ENCODE measurements around the gene TMX3. TPM values are rescaled to one million over a fixed set of nuclear protein-coding genes. Genes with fewer than 3 reads are reported as not detected.

TMX3 gene
- total and polyA plus RNA-seq, 9 donors, result 14.8 to 41.9 (median 26.8) TPM

DNA sequence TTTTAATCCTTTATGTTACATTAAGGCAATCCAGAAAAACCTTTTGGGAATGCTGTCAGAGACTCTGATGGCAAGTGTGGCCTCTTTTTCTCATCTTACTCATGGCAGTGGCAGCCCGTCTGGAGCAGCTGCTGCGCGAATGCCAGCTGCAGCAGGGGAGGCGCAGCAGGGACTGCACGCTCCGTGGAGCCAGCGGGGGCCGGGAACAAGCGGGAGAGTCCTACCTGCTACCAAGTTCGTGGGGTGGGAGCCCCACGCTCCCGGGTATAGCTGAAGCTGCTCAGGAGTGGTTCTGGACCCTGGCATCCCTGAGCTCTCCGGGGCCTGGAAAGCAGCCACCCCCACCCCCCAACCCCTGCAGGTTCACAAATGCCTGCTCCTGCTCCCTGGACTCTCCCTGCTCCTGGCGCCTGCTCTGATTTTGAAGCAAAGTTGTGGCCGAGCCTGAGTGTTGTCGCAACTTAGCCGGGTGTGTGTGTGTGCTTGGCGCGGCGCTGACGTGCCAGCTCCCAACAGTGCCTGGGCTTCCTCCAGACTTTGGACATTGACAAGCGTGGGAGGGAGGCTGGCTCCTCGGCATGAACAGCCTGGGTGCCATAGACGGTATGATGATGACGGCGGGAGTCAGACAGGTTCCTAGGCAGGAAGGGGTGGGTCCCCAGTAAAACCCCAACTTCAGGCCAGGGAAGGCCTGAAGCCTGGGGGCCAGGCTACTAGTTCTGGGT lies 21.7 kb downstream of the TMX3 start:
- H3K9me3 ChIP-seq, result no peaks in the 10 kb centered on the region
- no peaks in the 10 kb centered on the region for H3K4me1 ChIP-seq (ENCODE audit: insufficient read depth)
- H3K27ac ChIP-seq, result no peak overlapping the region
- no peak overlapping the region for H3K4me3 ChIP-seq
- no peak for DNase-seq
- TF ChIP-seq POLR2A (IDR thresholded peaks at IDR 0.05) (no peak), EP300 (IDR thresholded peaks at IDR 0.05) (no peak), CTCF (IDR thresholded peaks at IDR 0.05) (no peak)
- intact Hi-C loops (cut with DNase I), result no loop called here
- WGBS, 3 donors, result 95 to 97% (median 96%) methylated on average over 26 of the region's 26 CpGs
- H3K36me3 ChIP-seq, result no peaks in the 10 kb centered on the region
- H3K27me3 ChIP-seq, result no peaks in the 10 kb centered on the region

- H3K27ac ChIP-seq, result no peak overlapping the region
- no peaks in the 10 kb centered on the region for H3K9me3 ChIP-seq
- H3K4me1 ChIP-seq (ENCODE audit: insufficient read depth), result peaks cover 3% of the 10 kb centered on the region
- H3K4me3 ChIP-seq, result no peak overlapping the region
- no peaks in the 10 kb centered on the region for H3K27me3 ChIP-seq
- TF ChIP-seq POLR2A (IDR thresholded peaks at IDR 0.05) (no peak), CTCF (IDR thresholded peaks at IDR 0.05) (no peak), EP300 (IDR thresholded peaks at IDR 0.05) (no peak)
- intact Hi-C loops (cut with DNase I), result no loop called here
- WGBS, 3 donors, result 52 to 63% (median 56%) methylated on average over 1 of the region's 1 CpG
- H3K36me3 ChIP-seq, result no peaks in the 10 kb centered on the region
- no peak for DNase-seq
Observed at GRCh38 chr18:68679528-68679927, 35.4 kb downstream of the TMX3 start.

DNA sequence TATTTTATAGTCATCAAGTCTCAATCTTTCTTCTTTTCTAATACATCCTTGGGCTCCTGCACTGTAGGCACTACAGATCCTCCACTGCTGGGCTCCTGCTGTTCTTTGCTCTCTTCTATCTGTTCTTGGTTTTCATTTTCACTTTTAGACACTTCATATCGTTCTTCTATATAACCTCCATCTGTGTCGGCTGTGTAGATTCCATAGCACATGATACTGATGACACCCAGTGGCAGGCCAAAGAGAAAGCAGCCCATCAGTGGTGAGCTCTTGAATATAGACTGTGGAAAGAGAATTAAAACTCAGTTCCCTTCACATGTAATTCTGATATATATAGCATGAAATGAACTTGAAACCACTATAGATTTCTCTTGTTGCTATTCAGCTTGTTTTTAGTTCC lies 38.0 kb downstream of the TMX3 start:
- H3K9me3 ChIP-seq, result no peaks in the 10 kb centered on the region
- peaks cover 3% of the 10 kb centered on the region for H3K4me1 ChIP-seq (ENCODE audit: insufficient read depth)
- intact Hi-C loops (cut with DNase I), result no loop called here
- DNase-seq, result no peak
- no peaks in the 10 kb centered on the region for H3K27me3 ChIP-seq
- no peak overlapping the region for H3K27ac ChIP-seq
- H3K36me3 ChIP-seq, result no peaks in the 10 kb centered on the region
- TF ChIP-seq EP300 (IDR thresholded peaks at IDR 0.05), result no peak
- 38 to 54% (median 44%) methylated on average over 2 of the region's 2 CpGs for WGBS, 3 donors
- H3K4me3 ChIP-seq, result no peak overlapping the region

GRCh38 chr18:68667121-68667520 lies 47.8 kb downstream of the TMX3 start:
- Histone ChIP-seq H3K27me3 (no peaks in the 10 kb centered on the region), H3K4me3 (no peak overlapping the region), H3K9me3 (no peaks in the 10 kb centered on the region), H3K4me1 (ENCODE audit: insufficient read depth) (no peaks in the 10 kb centered on the region), H3K36me3 (no peaks in the 10 kb centered on the region), H3K27ac (no peak overlapping the region)
- no peak for DNase-seq
- TF ChIP-seq EP300 (IDR thresholded peaks at IDR 0.05) (no peak), CTCF (IDR thresholded peaks at IDR 0.05) (no peak), POLR2A (IDR thresholded peaks at IDR 0.05) (no peak)
- intact Hi-C loops (cut with DNase I), result no loop called here
- WGBS, 3 donors, result 12 to 20% (median 20%) methylated on average over 5 of the region's 5 CpGs

DNA sequence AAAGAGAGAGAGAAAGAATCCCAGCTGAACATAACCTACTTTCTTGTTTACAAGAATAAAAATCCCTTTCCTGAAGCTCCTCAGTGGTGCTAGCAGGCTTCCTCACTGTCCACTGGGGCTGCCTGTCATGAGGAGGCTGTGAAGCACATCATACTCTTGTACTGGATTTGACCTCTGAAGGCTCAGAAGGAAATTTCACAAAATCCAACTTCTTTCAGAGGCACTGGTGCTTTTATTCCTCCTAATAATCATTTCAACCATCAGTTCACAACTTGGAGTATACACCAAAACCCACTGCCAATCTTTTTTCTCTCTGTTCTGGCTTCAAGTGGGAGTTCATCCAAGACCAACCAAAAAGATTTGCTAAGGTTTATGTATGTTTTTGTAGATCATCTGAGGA lies 48.5 kb downstream of the TMX3 start:
- intact Hi-C loops (cut with DNase I), result no loop called here
- Histone ChIP-seq H3K4me1 (ENCODE audit: insufficient read depth) (no peaks in the 10 kb centered on the region), H3K27me3 (no peaks in the 10 kb centered on the region), H3K27ac (no peak overlapping the region), H3K4me3 (no peak overlapping the region), H3K9me3 (no peaks in the 10 kb centered on the region), H3K36me3 (no peaks in the 10 kb centered on the region)
- DNase-seq, result no peak
- TF ChIP-seq CTCF (IDR thresholded peaks at IDR 0.05) (no peak), EP300 (IDR thresholded peaks at IDR 0.05) (no peak), POLR2A (IDR thresholded peaks at IDR 0.05) (no peak)

Measured in ovary (tissue), 9 donors.